Activated T-cell treated with anti-CD3 and anti-CD28 coated beads, Interleukin-2, amount 50 U/mL, for 24 hours (primary cell): ENCODE data around the gene COL18A1.
"Not testable (repeated sequence)": the region's sequence is repeated elsewhere in the genome, so short reads cannot be mapped to it uniquely, and the experiment has no call there.

Experiments used
- DNase-seq: peaks from one replicate; pipeline ENCODE4 v3.0.0-alpha.2; 2020
- H3K27ac Mint-ChIP-seq: 2 replicates; pipeline ENCODE4 v1.8.0; 2020; ENCODE audit warnings: mild to moderate bottlenecking, mixed read lengths
- H3K27me3 Mint-ChIP-seq: 2 replicates; pipeline ENCODE4 v1.8.0; 2020; ENCODE audit warnings: mixed read lengths
- H3K36me3 Mint-ChIP-seq: 2 replicates; pipeline ENCODE4 v1.8.0; 2020; ENCODE audit warnings: low read depth, mixed read lengths
- H3K4me1 Mint-ChIP-seq: 2 replicates; pipeline ENCODE4 v1.8.0; 2020; ENCODE audit warnings: low read depth, mixed read lengths
- H3K4me3 Mint-ChIP-seq: 2 replicates; pipeline ENCODE4 v1.8.0; 2020; ENCODE audit warnings: mild to moderate bottlenecking, moderate library complexity, mixed read lengths
- H3K9me3 Mint-ChIP-seq: 2 replicates; pipeline ENCODE4 v1.8.0; 2020; ENCODE audit warnings: mixed read lengths

COL18A1 gene

GRCh38 chr21:45494135-45494850 lies 89.3 kb downstream of the COL18A1 start:
- Mint-ChIP-seq H3K27ac (no peak overlapping the region), H3K36me3 (no peaks in the 10 kb centered on the region), H3K27me3 (no peaks in the 10 kb centered on the region), H3K9me3 (no peaks in the 10 kb centered on the region), H3K4me1 (no peaks in the 10 kb centered on the region), H3K4me3 (no peak overlapping the region)
- no peak for DNase-seq

- Mint-ChIP-seq H3K27me3 (no peaks in the 10 kb centered on the region), H3K27ac (no peak overlapping the region), H3K36me3 (no peaks in the 10 kb centered on the region), H3K9me3 (no peaks in the 10 kb centered on the region), H3K4me3 (no peak overlapping the region), H3K4me1 (no peaks in the 10 kb centered on the region)
- no peak for DNase-seq
Observed at GRCh38 chr21:45494851-45495680, 90.1 kb downstream of the COL18A1 start.

GRCh38 chr21:45496151-45496967 lies 91.4 kb downstream of the COL18A1 start:
- no peaks in the 10 kb centered on the region for H3K36me3 Mint-ChIP-seq
- H3K9me3 Mint-ChIP-seq = no peaks in the 10 kb centered on the region
- no peaks in the 10 kb centered on the region for H3K27me3 Mint-ChIP-seq
- H3K27ac Mint-ChIP-seq = no peak overlapping the region
- no peak overlapping the region for H3K4me3 Mint-ChIP-seq
- H3K4me1 Mint-ChIP-seq = no peaks in the 10 kb centered on the region
- DNase-seq = no peak

- DNase-seq = peak; percentile 12
Observed at GRCh38 chr21:45496968-45497845, 92.2 kb downstream of the COL18A1 start.

GRCh38 chr21:45497846-45498645 lies 93.1 kb downstream of the COL18A1 start:
- Mint-ChIP-seq H3K36me3 (no peaks in the 10 kb centered on the region), H3K27me3 (no peaks in the 10 kb centered on the region), H3K4me1 (no peaks in the 10 kb centered on the region), H3K4me3 (no peak overlapping the region), H3K27ac (no peak overlapping the region), H3K9me3 (no peaks in the 10 kb centered on the region)
- DNase-seq = peak; percentile 3

More at GRCh38 chr21:45496968-45497845, 92.2 kb downstream of the COL18A1 start:
- H3K36me3 Mint-ChIP-seq = no peaks in the 10 kb centered on the region
- H3K9me3 Mint-ChIP-seq = no peaks in the 10 kb centered on the region
- no peaks in the 10 kb centered on the region for H3K4me1 Mint-ChIP-seq
- H3K4me3 Mint-ChIP-seq = no peak overlapping the region
- H3K27ac Mint-ChIP-seq = no peak overlapping the region
- no peaks in the 10 kb centered on the region for H3K27me3 Mint-ChIP-seq

GRCh38 chr21:45498646-45499000 lies 93.7 kb downstream of the COL18A1 start:
- peak; percentile 12 for DNase-seq
- H3K27ac Mint-ChIP-seq = no peak overlapping the region
- H3K27me3 Mint-ChIP-seq = no peaks in the 10 kb centered on the region
- no peaks in the 10 kb centered on the region for H3K9me3 Mint-ChIP-seq
- no peaks in the 10 kb centered on the region for H3K4me1 Mint-ChIP-seq
- H3K36me3 Mint-ChIP-seq = no peaks in the 10 kb centered on the region
- no peak overlapping the region for H3K4me3 Mint-ChIP-seq

- Mint-ChIP-seq H3K4me1 (no peaks in the 10 kb centered on the region), H3K36me3 (no peaks in the 10 kb centered on the region), H3K9me3 (no peaks in the 10 kb centered on the region), H3K4me3 (no peak overlapping the region), H3K27me3 (no peaks in the 10 kb centered on the region), H3K27ac (peak overlapping the region; percentile 2)
- peak; percentile 24 for DNase-seq
Observed at GRCh38 chr21:45499201-45499750, 94.3 kb downstream of the COL18A1 start.

- peak overlapping the region; percentile 2 for H3K27ac Mint-ChIP-seq
- no peaks in the 10 kb centered on the region for H3K36me3 Mint-ChIP-seq
- H3K4me3 Mint-ChIP-seq = no peak overlapping the region
- H3K9me3 Mint-ChIP-seq = no peaks in the 10 kb centered on the region
- no peaks in the 10 kb centered on the region for H3K27me3 Mint-ChIP-seq
- no peaks in the 10 kb centered on the region for H3K4me1 Mint-ChIP-seq
- DNase-seq = peak; percentile 6
Observed at GRCh38 chr21:45499970-45500577, 95.1 kb downstream of the COL18A1 start.

- not testable (repeated sequence) for H3K4me1 Mint-ChIP-seq, H3K27ac Mint-ChIP-seq, H3K36me3 Mint-ChIP-seq, H3K27me3 Mint-ChIP-seq, H3K4me3 Mint-ChIP-seq, H3K9me3 Mint-ChIP-seq
- DNase-seq = peak; percentile 29
Observed at GRCh38 chr21:45501081-45502005, 96.4 kb downstream of the COL18A1 start.

GRCh38 chr21:45502006-45502345 lies 97.0 kb downstream of the COL18A1 start:
- H3K27me3 Mint-ChIP-seq = no peaks in the 10 kb centered on the region
- no peaks in the 10 kb centered on the region for H3K4me1 Mint-ChIP-seq
- DNase-seq = peak; percentile 29
- no peaks in the 10 kb centered on the region for H3K9me3 Mint-ChIP-seq
- H3K4me3 Mint-ChIP-seq = no peak overlapping the region
- no peaks in the 10 kb centered on the region for H3K36me3 Mint-ChIP-seq
- no peak overlapping the region for H3K27ac Mint-ChIP-seq

- Mint-ChIP-seq H3K9me3 (no peaks in the 10 kb centered on the region), H3K4me1 (no peaks in the 10 kb centered on the region), H3K27ac (no peak overlapping the region), H3K36me3 (no peaks in the 10 kb centered on the region), H3K4me3 (no peak overlapping the region), H3K27me3 (no peaks in the 10 kb centered on the region)
- DNase-seq = peak; percentile 21
Observed at GRCh38 chr21:45502600-45502999, 97.6 kb downstream of the COL18A1 start.

- H3K4me1 Mint-ChIP-seq, H3K4me3 Mint-ChIP-seq, H3K9me3 Mint-ChIP-seq, H3K27ac Mint-ChIP-seq, H3K36me3 Mint-ChIP-seq, DNase-seq, H3K27me3 Mint-ChIP-seq: not testable (repeated sequence)
Observed at GRCh38 chr21:45503226-45503625, 98.3 kb downstream of the COL18A1 start.
